SK-N-SH (cell line): ENCODE data around the gene DDX52.

ENCODE experiments used
- GABPA ChIP-seq: IDR thresholded peaks from 2 replicates; pipeline ENCODE4 v1.4.0; 2012; ENCODE audit warnings: low read depth, mild to moderate bottlenecking
- POLR2AphosphoS5 ChIP-seq: IDR thresholded peaks from 2 replicates; pipeline ENCODE4 v1.6.1; 2012; ENCODE audit warnings: low read depth, low read length
- SMC3 ChIP-seq: IDR thresholded peaks from 2 replicates; pipeline ENCODE4 v1.6.1; 2012; ENCODE audit warnings: low read depth, low read length, improper control_type of control experiment
- TF ChIP-seq, protein P1 (sequence below): fragments of 200-600 bp; sonication (generic); IDR thresholded peaks from 2 replicates; pipeline ENCODE4 v1.6.1; 2017; ENCODE audit warnings: antibody characterized with exemption, mild to moderate bottlenecking, moderate library complexity

DNA sequence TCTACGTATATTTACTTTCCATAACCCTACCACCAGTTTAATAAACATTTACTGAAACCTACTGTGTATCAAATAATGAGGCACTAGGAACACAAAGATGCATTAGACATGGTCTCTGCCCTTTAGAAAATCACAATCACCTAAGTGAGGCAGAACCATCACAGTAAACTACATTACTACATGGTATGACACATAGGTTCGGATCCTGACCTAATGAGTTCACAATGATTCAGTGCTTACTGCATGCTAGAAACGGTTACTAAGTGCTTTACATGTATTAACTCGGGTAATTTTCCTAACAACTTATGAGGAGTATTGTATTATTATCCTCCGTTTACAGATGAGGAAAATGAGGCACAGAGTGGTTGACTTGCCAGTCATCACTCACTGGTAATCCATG, 28.9 kb downstream of the DDX52 start:
- TF ChIP-seq, protein P1, sequence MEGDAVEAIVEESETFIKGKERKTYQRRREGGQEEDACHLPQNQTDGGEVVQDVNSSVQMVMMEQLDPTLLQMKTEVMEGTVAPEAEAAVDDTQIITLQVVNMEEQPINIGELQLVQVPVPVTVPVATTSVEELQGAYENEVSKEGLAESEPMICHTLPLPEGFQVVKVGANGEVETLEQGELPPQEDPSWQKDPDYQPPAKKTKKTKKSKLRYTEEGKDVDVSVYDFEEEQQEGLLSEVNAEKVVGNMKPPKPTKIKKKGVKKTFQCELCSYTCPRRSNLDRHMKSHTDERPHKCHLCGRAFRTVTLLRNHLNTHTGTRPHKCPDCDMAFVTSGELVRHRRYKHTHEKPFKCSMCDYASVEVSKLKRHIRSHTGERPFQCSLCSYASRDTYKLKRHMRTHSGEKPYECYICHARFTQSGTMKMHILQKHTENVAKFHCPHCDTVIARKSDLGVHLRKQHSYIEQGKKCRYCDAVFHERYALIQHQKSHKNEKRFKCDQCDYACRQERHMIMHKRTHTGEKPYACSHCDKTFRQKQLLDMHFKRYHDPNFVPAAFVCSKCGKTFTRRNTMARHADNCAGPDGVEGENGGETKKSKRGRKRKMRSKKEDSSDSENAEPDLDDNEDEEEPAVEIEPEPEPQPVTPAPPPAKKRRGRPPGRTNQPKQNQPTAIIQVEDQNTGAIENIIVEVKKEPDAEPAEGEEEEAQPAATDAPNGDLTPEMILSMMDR: no peak
- TF ChIP-seq SMC3 (no peak), GABPA (no peak), POLR2AphosphoS5 (no peak)
